T-helper 2 cell treated with Interferon-gamma antibody and Interleukin-4, amounts not matched to agents 5 μg/mL and 100 μg/mL, for 36 hours (primary cell): ENCODE results near the gene ADGRF3.
"Not testable (repeated sequence)": the region's sequence is repeated elsewhere in the genome, so short reads cannot be mapped to it uniquely, and the experiment has no call there.

Experiments
- DNase-seq: peaks from one replicate; pipeline ENCODE4 v3.0.0; 2021; ENCODE audit warnings: low spot score
- H3K27ac Mint-ChIP-seq: one replicate; pipeline ENCODE4 v1.8.0; 2021; ENCODE audit warnings: mild to moderate bottlenecking, mixed read lengths
- H3K27me3 Mint-ChIP-seq: one replicate; pipeline ENCODE4 v1.8.0; 2021; ENCODE audit warnings: low read depth, mixed read lengths
- H3K36me3 Mint-ChIP-seq: one replicate; pipeline ENCODE4 v1.8.0; 2021; ENCODE audit warnings: low read depth, mixed read lengths
- H3K4me1 Mint-ChIP-seq: one replicate; pipeline ENCODE4 v1.8.0; 2021; ENCODE audit warnings: low read depth, mixed read lengths
- H3K4me3 Mint-ChIP-seq: one replicate; pipeline ENCODE4 v1.8.0; 2022; ENCODE audit warnings: mild to moderate bottlenecking, moderate library complexity, mixed read lengths
- H3K9me3 Mint-ChIP-seq: one replicate; pipeline ENCODE4 v1.8.0; 2021; ENCODE audit warnings: mixed read lengths

Gene ADGRF3

DNA sequence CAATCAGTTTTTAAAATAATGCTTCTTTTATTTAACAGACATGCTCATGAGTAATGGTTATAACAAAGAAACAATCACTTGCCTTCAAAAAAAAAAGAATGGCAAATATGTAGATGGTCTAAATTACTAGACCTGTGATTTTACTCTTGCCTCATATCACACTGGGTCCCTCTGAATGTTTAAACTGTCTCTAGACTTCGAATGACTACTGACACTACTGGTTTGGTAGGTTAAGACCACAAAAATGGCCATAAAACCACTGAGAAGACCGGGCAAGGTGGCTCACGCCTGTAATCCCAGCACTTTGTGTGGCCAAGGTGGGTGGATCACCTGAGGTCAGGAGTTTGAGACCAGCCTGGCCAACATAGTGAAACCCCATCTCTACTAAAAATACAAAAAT, 5.8 kb downstream of the ADGRF3 start:
- no peaks in the 10 kb centered on the region for H3K27me3 Mint-ChIP-seq
- no peak for DNase-seq
- no peak overlapping the region for H3K4me3 Mint-ChIP-seq
- H3K36me3 Mint-ChIP-seq: no peaks in the 10 kb centered on the region
- peaks cover 14% of the 10 kb centered on the region for H3K4me1 Mint-ChIP-seq
- H3K27ac Mint-ChIP-seq: no peak overlapping the region
- H3K9me3 Mint-ChIP-seq: no peaks in the 10 kb centered on the region

DNA sequence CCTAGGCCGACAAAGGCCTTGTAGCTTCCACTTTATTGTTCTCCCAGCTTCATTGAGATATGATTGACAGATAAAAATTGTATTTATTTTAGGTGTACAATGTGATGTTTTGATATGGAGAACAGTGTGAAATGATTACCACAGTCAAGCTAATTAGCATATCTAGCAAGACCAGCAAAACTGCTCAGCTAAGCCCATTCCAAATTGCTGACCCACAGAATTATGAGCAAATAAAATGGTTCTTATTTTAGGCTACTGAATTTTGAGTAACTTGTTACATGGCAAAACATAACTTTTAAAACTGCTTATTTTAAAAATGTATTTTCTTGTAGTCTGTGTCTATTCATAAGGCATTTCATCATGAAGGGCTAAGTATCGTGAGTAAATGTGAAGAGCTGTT, 9.3 kb downstream of the ADGRF3 start:
- Mint-ChIP-seq H3K36me3 (no peaks in the 10 kb centered on the region), H3K9me3 (no peaks in the 10 kb centered on the region), H3K4me3 (no peak overlapping the region), H3K4me1 (peaks cover 9% of the 10 kb centered on the region), H3K27me3 (no peaks in the 10 kb centered on the region), H3K27ac (no peak overlapping the region)
- DNase-seq: no peak

- no peak for DNase-seq
- H3K9me3 Mint-ChIP-seq: no peaks in the 10 kb centered on the region
- H3K27ac Mint-ChIP-seq: no peak overlapping the region
- no peaks in the 10 kb centered on the region for H3K27me3 Mint-ChIP-seq
- H3K4me3 Mint-ChIP-seq: no peak overlapping the region
- no peaks in the 10 kb centered on the region for H3K36me3 Mint-ChIP-seq
- H3K4me1 Mint-ChIP-seq: peaks cover 9% of the 10 kb centered on the region
Observed at GRCh38 chr2:26336719-26337118, 9.9 kb downstream of the ADGRF3 start.

- no peak overlapping the region for H3K27ac Mint-ChIP-seq
- H3K4me1 Mint-ChIP-seq: peaks cover 11% of the 10 kb centered on the region
- DNase-seq: no peak
- no peaks in the 10 kb centered on the region for H3K9me3 Mint-ChIP-seq
- no peaks in the 10 kb centered on the region for H3K36me3 Mint-ChIP-seq
- no peak overlapping the region for H3K4me3 Mint-ChIP-seq
- H3K27me3 Mint-ChIP-seq: no peaks in the 10 kb centered on the region
Observed at GRCh38 chr2:26335231-26335630, 11.4 kb downstream of the ADGRF3 start.

- Mint-ChIP-seq H3K27ac (no peak overlapping the region), H3K4me1 (peaks cover 18% of the 10 kb centered on the region), H3K36me3 (no peaks in the 10 kb centered on the region), H3K9me3 (no peaks in the 10 kb centered on the region), H3K4me3 (no peak overlapping the region), H3K27me3 (no peaks in the 10 kb centered on the region)
- no peak for DNase-seq
Observed at GRCh38 chr2:26333293-26333692, 13.3 kb downstream of the ADGRF3 start.

DNA sequence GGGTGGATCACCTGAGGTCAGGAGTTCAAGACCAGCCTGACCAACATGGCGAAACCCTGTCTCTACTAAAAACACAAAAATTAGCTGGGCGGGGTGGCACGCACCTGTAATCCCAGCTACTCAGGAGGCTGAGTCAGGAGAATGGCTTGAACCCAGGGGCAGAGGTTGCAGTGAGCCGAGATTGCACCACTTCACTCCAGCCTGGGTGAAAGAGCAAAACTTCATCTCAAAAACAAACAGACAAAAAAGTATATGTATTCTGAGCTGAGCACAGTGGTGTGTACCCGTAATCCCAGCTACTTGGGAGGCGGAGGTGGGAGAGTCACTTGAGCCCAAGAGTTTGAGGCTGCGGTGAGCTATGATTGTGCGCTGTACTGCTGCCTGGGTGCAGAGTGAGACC, 15.3 kb downstream of the ADGRF3 start:
- H3K27me3 Mint-ChIP-seq, H3K9me3 Mint-ChIP-seq, H3K27ac Mint-ChIP-seq: not testable (repeated sequence)

DNA sequence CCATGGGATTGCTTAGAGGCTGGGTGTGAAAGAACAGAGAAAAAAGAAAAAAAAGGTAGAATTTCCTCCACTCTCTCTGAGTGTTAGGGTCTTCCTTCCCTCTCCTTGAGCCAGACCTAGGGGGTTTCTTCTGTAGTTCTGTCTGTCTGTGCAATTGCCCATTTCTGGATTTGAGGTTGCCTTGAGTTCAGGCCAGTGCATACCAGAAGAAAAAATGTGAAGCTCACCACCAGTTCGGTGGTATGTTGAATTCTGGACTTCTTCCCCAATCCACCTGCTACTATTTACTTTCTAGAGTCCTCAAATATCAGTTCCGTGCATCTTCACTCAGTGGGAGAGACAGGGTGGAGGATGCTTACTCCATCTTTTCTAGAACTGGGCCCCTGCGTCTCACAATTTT, 16.0 kb downstream of the ADGRF3 start:
- H3K36me3 Mint-ChIP-seq: no peaks in the 10 kb centered on the region
- DNase-seq: no peak
- H3K9me3 Mint-ChIP-seq: no peaks in the 10 kb centered on the region
- H3K4me1 Mint-ChIP-seq: peaks cover 20% of the 10 kb centered on the region
- no peak overlapping the region for H3K4me3 Mint-ChIP-seq
- H3K27me3 Mint-ChIP-seq: no peaks in the 10 kb centered on the region
- no peak overlapping the region for H3K27ac Mint-ChIP-seq

More for the DNA sequence above, 15.3 kb downstream of the ADGRF3 start:
- DNase-seq, H3K36me3 Mint-ChIP-seq, H3K4me3 Mint-ChIP-seq: not testable (repeated sequence)
- H3K4me1 Mint-ChIP-seq: peaks cover 18% of the 10 kb centered on the region

- Mint-ChIP-seq H3K4me3 (no peak overlapping the region), H3K4me1 (peaks cover 20% of the 10 kb centered on the region), H3K36me3 (no peaks in the 10 kb centered on the region), H3K9me3 (no peaks in the 10 kb centered on the region), H3K27me3 (no peaks in the 10 kb centered on the region), H3K27ac (no peak overlapping the region)
- DNase-seq: peak; percentile 79
Observed at GRCh38 chr2:26330114-26330549, 16.5 kb downstream of the ADGRF3 start.

DNA sequence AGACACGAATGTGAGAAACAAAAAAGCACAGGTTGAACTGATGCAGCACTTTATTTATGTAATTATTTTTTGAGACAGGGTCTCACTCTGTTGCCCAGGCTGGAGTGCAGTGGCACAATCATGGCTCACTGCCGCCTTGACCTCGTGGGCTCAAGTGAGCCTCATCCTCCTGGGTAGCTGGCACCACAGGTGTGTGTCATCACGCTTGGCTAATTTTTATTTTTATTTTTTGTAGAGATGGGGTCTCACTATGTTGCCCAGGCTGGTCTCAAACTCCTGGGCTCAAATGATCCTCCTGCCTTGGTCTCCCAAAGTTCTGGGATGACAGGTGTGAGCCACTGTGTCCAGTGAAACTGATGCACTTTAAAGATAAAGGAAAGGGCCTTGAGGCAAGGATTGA, 17.5 kb downstream of the ADGRF3 start:
- H3K9me3 Mint-ChIP-seq, H3K27ac Mint-ChIP-seq, H3K27me3 Mint-ChIP-seq, DNase-seq, H3K4me3 Mint-ChIP-seq, H3K36me3 Mint-ChIP-seq: not testable (repeated sequence)
- peaks cover 20% of the 10 kb centered on the region for H3K4me1 Mint-ChIP-seq

- Mint-ChIP-seq H3K27me3 (no peaks in the 10 kb centered on the region), H3K4me3 (no peak overlapping the region), H3K36me3 (no peaks in the 10 kb centered on the region), H3K27ac (no peak overlapping the region), H3K9me3 (no peaks in the 10 kb centered on the region), H3K4me1 (peaks cover 17% of the 10 kb centered on the region)
- no peak for DNase-seq
Observed at GRCh38 chr2:26327291-26328272, 19.0 kb downstream of the ADGRF3 start.

- H3K27ac Mint-ChIP-seq: no peak overlapping the region
- H3K36me3 Mint-ChIP-seq: no peaks in the 10 kb centered on the region
- no peak for DNase-seq
- peaks cover 17% of the 10 kb centered on the region for H3K4me1 Mint-ChIP-seq
- H3K27me3 Mint-ChIP-seq: no peaks in the 10 kb centered on the region
- H3K4me3 Mint-ChIP-seq: no peak overlapping the region
- H3K9me3 Mint-ChIP-seq: no peaks in the 10 kb centered on the region
Observed at GRCh38 chr2:26326514-26326913, 20.1 kb downstream of the ADGRF3 start.

DNA sequence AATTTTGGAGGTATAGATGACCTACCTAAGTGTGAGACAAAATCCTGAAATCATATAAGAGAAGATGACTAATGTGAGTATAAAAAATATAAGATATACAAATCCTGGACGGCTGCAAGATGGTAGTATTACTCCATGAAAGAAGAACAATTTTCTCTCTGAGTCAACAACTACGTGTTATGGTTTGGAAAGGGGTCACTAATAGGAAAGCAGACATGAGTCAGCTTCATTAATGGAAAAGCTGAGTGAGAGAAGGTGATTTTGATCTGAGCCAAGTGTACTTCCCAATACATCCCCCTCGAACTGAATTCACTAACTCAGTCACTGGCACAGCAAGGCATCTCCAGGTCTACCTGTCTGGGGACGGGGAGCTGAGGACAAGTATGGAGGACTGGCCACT, 20.7 kb downstream of the ADGRF3 start:
- no peaks in the 10 kb centered on the region for H3K27me3 Mint-ChIP-seq
- no peak overlapping the region for H3K27ac Mint-ChIP-seq
- H3K4me1 Mint-ChIP-seq: peaks cover 17% of the 10 kb centered on the region
- no peaks in the 10 kb centered on the region for H3K9me3 Mint-ChIP-seq
- H3K4me3 Mint-ChIP-seq: no peak overlapping the region
- no peaks in the 10 kb centered on the region for H3K36me3 Mint-ChIP-seq
- no peak for DNase-seq

DNA sequence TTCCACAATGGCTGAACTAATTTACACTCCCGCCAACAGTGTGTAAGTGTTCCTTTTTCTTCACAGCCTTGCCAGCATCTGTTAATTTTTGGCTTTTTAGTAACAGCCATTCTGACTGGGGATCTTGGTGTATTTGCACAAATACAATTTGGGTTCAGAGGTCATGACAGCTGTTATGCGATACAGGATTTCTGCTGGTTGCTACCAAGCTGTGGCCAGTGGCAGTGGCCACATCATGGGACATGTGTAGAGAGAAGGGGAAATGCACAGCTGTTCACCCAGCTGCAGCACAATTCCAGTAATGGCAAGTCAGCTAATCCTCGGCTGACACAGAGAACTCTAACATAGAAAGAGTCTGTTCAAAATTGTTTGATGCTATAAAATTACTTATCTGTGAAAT, 21.7 kb downstream of the ADGRF3 start:
- Mint-ChIP-seq H3K4me1 (peaks cover 12% of the 10 kb centered on the region), H3K27ac (no peak overlapping the region), H3K27me3 (no peaks in the 10 kb centered on the region), H3K4me3 (no peak overlapping the region), H3K9me3 (no peaks in the 10 kb centered on the region), H3K36me3 (no peaks in the 10 kb centered on the region)
- DNase-seq: no peak

GRCh38 chr2:26324479-26324878, 22.1 kb downstream of the ADGRF3 start:
- not testable (repeated sequence) for H3K4me1 Mint-ChIP-seq, H3K36me3 Mint-ChIP-seq, DNase-seq, H3K9me3 Mint-ChIP-seq, H3K27me3 Mint-ChIP-seq, H3K4me3 Mint-ChIP-seq, H3K27ac Mint-ChIP-seq

GRCh38 chr2:26318950-26319349, 27.6 kb downstream of the ADGRF3 start:
- Mint-ChIP-seq H3K27ac (no peak overlapping the region), H3K4me3 (no peak overlapping the region), H3K9me3 (no peaks in the 10 kb centered on the region), H3K4me1 (no peaks in the 10 kb centered on the region), H3K36me3 (no peaks in the 10 kb centered on the region), H3K27me3 (no peaks in the 10 kb centered on the region)
- DNase-seq: no peak
